Choroid plexus epithelial cell (primary cell): Measurements from ENCODE around the gene PEX5L.
A peak's percentile ranks its signal among the peaks of the same experiment; 100 is the strongest.

ENCODE experiments used
- DNase-seq: peaks from one replicate; pipeline ENCODE4 v3.0.0-alpha.2; 2010; ENCODE audit warnings: low read depth
- H3K4me3 ChIP-seq: 2 replicates; pipeline ENCODE4 v1.5.1; 2011; ENCODE audit warnings: low read depth, mild to moderate bottlenecking, control low read depth, low read length, moderate library complexity
- TF ChIP-seq, protein P1 (sequence below): conservative IDR thresholded peaks from 2 replicates; pipeline ENCODE4 v1.5.1; 2011; ENCODE audit warnings: low read depth, mild to moderate bottlenecking, control low read depth, inconsistent platforms, low read length, moderate library complexity

Gene PEX5L

DNA sequence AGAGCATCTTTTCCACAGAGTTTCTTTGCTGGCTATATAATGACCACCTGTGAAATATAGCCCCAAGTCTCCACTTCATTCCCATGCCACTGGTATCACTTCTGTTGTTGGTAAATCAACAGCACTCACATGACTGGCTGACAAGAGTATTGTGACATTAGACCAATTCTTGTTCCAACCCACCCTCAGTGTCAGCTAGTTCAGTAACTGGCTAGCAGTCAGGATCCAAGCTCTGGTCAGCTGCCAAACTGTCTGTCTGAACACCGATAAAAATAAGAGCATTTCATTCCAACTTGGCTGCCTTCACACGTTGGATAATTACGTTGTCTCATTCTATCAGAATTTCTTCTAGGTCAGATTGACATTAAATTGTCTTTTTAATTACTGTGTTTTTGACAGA lies 217.4 kb downstream of the PEX5L start:
- no peak for DNase-seq
- H3K4me3 ChIP-seq = no peak overlapping the region
- TF ChIP-seq, protein P1, sequence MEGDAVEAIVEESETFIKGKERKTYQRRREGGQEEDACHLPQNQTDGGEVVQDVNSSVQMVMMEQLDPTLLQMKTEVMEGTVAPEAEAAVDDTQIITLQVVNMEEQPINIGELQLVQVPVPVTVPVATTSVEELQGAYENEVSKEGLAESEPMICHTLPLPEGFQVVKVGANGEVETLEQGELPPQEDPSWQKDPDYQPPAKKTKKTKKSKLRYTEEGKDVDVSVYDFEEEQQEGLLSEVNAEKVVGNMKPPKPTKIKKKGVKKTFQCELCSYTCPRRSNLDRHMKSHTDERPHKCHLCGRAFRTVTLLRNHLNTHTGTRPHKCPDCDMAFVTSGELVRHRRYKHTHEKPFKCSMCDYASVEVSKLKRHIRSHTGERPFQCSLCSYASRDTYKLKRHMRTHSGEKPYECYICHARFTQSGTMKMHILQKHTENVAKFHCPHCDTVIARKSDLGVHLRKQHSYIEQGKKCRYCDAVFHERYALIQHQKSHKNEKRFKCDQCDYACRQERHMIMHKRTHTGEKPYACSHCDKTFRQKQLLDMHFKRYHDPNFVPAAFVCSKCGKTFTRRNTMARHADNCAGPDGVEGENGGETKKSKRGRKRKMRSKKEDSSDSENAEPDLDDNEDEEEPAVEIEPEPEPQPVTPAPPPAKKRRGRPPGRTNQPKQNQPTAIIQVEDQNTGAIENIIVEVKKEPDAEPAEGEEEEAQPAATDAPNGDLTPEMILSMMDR = no peak

DNA sequence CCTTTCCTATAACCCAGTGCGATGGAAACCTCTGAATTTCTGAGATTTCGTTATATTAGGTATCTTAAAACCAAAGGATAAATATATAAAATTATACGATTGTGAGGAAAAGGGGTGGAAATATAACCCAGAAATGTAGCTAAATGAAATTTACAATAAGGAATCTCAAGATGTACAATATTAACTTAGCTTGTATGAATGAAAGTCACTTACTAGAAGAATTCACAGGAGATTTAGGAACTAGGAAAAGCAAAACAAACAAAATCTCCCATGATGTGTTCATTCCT lies 224.7 kb downstream of the PEX5L start:
- TF ChIP-seq, protein P1 = no peak
- H3K4me3 ChIP-seq = no peak overlapping the region
- no peak for DNase-seq

DNA sequence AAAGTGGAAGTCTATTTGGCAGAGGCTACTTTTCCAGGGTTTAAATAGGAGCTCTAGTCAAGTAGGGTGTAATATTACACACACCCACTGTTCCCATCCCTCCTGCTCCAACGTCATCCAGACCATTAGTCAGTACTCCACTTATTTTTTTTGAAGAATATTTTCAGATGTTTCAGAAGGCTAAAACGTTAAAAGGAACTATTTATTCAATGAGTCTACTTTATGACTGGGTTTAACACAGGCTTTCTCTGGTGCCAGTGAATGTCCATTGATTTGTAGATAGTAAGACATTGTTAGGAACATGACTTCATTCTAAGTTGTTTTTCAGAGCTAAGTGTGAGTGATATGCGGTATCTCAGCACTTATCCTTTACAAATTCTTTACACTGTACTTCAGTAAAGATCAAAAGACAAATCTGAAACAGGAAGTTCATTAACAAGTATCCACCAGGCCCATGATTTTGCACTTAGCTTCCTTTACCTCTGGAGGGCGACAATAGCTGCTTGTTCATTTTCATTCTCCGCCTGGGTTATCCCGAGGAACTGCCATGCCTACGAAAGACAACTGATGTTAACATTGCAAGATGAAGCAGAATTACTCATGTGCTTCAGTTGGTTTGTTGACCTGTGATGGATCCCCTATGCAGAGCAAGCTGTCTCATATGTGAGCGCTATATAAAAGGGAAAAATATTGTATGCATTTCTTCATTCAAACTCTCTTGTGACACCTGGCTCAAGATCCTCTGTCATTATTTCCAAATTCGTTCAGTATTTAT lies 225.2 kb downstream of the PEX5L start:
- DNase-seq = peak; percentile 90
- TF ChIP-seq, protein P1 = peak; percentile 85
- no peak overlapping the region for H3K4me3 ChIP-seq

DNA sequence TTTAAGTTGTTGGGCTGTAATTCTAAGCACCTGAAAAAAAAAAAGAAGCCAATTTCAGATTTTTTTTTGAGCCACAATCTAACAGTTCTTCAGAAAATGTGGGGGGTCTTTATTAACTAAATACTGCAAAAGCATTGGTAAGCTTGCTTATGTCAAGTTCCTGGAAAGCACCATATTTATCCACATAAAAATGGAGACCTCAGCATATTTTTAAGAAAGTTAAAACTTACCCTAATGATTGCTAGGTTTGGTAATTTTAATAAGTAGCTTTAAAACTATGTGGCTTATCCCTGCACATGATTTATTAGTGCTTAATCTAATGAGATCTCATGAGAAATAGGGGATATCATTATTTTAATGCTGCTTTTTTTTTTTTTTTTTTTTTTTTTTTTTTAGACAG lies 227.1 kb downstream of the PEX5L start:
- no peak for DNase-seq
- TF ChIP-seq, protein P1 = no peak
- no peak overlapping the region for H3K4me3 ChIP-seq

DNA sequence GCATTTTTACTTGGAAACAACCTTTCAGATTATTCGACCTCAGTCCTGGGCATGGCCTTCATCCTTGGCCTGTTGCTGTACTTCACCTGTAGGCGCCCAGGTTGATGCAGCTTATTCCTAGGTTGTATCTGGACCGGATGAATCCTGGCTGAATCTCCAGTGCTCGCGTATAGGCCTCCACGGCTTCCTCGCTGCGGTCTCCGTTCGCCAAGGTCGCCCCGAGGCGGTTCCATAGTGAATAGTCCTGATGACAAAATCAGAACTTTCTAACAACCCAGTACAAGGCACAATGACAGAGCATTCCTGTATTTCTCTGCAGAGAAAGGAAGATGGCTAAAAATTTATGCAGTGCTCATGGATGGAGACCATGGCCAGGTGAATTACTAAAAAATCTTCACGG lies 229.1 kb downstream of the PEX5L start:
- TF ChIP-seq, protein P1 = no peak
- H3K4me3 ChIP-seq = no peak overlapping the region
- no peak for DNase-seq

DNA sequence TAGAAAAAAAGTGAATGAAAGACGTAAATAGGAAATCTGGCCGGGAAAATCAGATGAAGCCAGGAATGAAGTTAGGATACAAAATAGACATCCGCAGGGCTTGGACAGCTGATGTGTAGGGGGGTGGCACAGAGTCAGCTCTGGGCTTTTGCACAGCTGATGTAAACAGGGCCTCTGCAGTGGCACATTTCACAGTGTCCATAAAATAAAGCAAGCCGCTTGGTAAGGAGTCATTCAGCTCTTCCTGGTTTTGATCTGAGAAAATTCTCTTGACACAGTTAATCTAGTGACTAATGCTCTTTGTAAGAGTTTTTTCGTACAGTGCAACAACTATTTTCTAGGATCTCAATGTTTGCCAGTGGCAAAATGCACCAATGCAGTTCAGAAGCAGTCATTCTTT lies 230.6 kb downstream of the PEX5L start:
- TF ChIP-seq, protein P1 = no peak
- H3K4me3 ChIP-seq = no peak overlapping the region
- no peak for DNase-seq

DNA sequence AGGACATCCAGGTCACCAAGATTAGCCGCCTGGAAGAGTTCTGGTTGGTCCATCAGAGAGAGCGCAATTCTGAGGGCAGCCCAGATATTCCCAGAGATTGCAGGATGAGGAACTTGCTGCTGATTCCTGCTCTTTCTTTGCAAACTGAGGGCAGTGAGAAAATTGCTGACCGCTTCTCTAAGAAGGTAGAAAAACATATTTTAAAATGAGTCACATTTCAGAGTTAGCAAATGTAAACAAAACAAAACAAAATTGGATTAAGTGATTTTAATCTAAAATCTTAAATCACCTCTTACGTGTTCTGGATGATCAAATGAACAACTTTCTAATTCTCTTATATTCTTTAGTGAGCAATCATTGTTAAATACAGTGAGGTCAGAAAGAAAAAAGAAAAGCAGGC lies 234.9 kb downstream of the PEX5L start:
- TF ChIP-seq, protein P1 = no peak
- DNase-seq = peak; percentile 28
- H3K4me3 ChIP-seq = no peak overlapping the region
